Peyer's patch (tissue), 4 donors: Measurements from ENCODE around the gene GALNT12.

Experiments used
- POLR2A ChIP-seq, 2 donors: fragments of 450-650 bp; IDR thresholded peaks; one replicate each; pipeline ENCODE4 v1.5.1; 2017; ENCODE audit warnings: antibody characterized with exemption in 2 of 2, mild to moderate bottlenecking in 2 of 2, moderate library complexity in 2 of 2
- TF ChIP-seq, protein P1 (sequence below), 6 experiments: fragments of 450-650 bp in 4 of 6; fragments of 200-600 bp in 2 of 6; sonication (generic) in 1 of 6; IDR thresholded peaks; one replicate each; pipeline ENCODE4 v1.5.1; 2017 to 2019; ENCODE audit warnings: antibody characterized with exemption in 6 of 6, mild to moderate bottlenecking in 3 of 6, moderate library complexity in 1 of 6

GRCh38 chr9:98784831-98785806 is 22.4 kb upstream of the GALNT12 start:
- TF ChIP-seq, protein P1, sequence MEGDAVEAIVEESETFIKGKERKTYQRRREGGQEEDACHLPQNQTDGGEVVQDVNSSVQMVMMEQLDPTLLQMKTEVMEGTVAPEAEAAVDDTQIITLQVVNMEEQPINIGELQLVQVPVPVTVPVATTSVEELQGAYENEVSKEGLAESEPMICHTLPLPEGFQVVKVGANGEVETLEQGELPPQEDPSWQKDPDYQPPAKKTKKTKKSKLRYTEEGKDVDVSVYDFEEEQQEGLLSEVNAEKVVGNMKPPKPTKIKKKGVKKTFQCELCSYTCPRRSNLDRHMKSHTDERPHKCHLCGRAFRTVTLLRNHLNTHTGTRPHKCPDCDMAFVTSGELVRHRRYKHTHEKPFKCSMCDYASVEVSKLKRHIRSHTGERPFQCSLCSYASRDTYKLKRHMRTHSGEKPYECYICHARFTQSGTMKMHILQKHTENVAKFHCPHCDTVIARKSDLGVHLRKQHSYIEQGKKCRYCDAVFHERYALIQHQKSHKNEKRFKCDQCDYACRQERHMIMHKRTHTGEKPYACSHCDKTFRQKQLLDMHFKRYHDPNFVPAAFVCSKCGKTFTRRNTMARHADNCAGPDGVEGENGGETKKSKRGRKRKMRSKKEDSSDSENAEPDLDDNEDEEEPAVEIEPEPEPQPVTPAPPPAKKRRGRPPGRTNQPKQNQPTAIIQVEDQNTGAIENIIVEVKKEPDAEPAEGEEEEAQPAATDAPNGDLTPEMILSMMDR (IDR thresholded peaks at IDR 0.05): no peak
- TF ChIP-seq POLR2A (IDR thresholded peaks at IDR 0.05): no peak
